ENCODE measurements around the gene IRAK2. TPM values are rescaled to one million over a fixed set of nuclear protein-coding genes. Genes with fewer than 3 reads are reported as not detected.
A peak's percentile ranks its signal among the peaks of the same experiment; 100 is the strongest.

The IRAK2 gene
- total RNA-seq, 1 donor from 2014 or later, result 0.26 TPM

- Mint-ChIP-seq H3K27me3 (ENCODE audit: insufficient read depth, low read depth) (peaks cover 5% of the 10 kb centered on the region), H3K4me3 (no peak overlapping the region), H3K9me3 (no peaks in the 10 kb centered on the region), H3K36me3 (no peaks in the 10 kb centered on the region), H3K27ac (no peak overlapping the region), H3K4me1 (peaks cover 9% of the 10 kb centered on the region)
- no peaks in the 10 kb centered on the region for H3K9me3 ChIP-seq (ENCODE audit: low read depth)
- no peaks in the 10 kb centered on the region for H3K36me3 ChIP-seq
- H3K79me2 ChIP-seq (ENCODE audit: low read depth), result no peaks in the 10 kb centered on the region
- H4K20me1 ChIP-seq (ENCODE audit: low read depth), result no peaks in the 10 kb centered on the region
- no peak overlapping the region for H3K4me3 ChIP-seq
- TF ChIP-seq CTCF (IDR thresholded peaks at IDR 0.05) (no peak), EZH2phosphoT487 (IDR thresholded peaks at IDR 0.05) (no peak)
- no peak overlapping the region for H2AFZ ChIP-seq (replicated peaks)
- H3K4me2 ChIP-seq, result no peak overlapping the region
- H3K4me1 ChIP-seq, result no peaks in the 10 kb centered on the region
- H3K27ac ChIP-seq, result no peak overlapping the region
- H3F3A ChIP-seq (ENCODE audit: low read depth), result no peaks in the 10 kb centered on the region
- DNase-seq (ENCODE audit: low spot score), result no peak
- H3K9ac ChIP-seq, result no peak overlapping the region
- H3K27me3 ChIP-seq, result no peaks in the 10 kb centered on the region
These were observed 14.2 kb downstream of the IRAK2 start for GRCh38 chr3:10178892-10179291.

- H3K9ac ChIP-seq, result no peak overlapping the region
- H3K4me1 Mint-ChIP-seq, result peaks cover 11% of the 10 kb centered on the region
- DNase-seq (ENCODE audit: low spot score), result no peak
- H3K79me2 ChIP-seq (ENCODE audit: low read depth), result no peaks in the 10 kb centered on the region
- H3K36me3 ChIP-seq, result no peaks in the 10 kb centered on the region
- no peaks in the 10 kb centered on the region for H3K27me3 ChIP-seq
- no peak overlapping the region for H3K4me3 Mint-ChIP-seq
- no peaks in the 10 kb centered on the region for H3K9me3 Mint-ChIP-seq
- H3K36me3 Mint-ChIP-seq, result no peaks in the 10 kb centered on the region
- H3K4me2 ChIP-seq, result no peak overlapping the region
- H3K27ac ChIP-seq, result no peak overlapping the region
- H3K4me3 ChIP-seq, result no peak overlapping the region
- no peaks in the 10 kb centered on the region for H4K20me1 ChIP-seq (ENCODE audit: low read depth)
- peak overlapping the region; percentile 33 for H3K27ac Mint-ChIP-seq
- no peaks in the 10 kb centered on the region for H3K9me3 ChIP-seq (ENCODE audit: low read depth)
- TF ChIP-seq EZH2 (IDR thresholded peaks at IDR 0.05) (no peak), EZH2phosphoT487 (IDR thresholded peaks at IDR 0.05) (no peak), CTCF (IDR thresholded peaks at IDR 0.05) (no peak)
- no peaks in the 10 kb centered on the region for H3K4me1 ChIP-seq
- peaks cover 7% of the 10 kb centered on the region for H3K27me3 Mint-ChIP-seq (ENCODE audit: insufficient read depth, low read depth)
- H3F3A ChIP-seq (ENCODE audit: low read depth), result no peaks in the 10 kb centered on the region
- H2AFZ ChIP-seq (replicated peaks), result no peak overlapping the region
These were observed 15.6 kb downstream of the IRAK2 start for GRCh38 chr3:10180289-10180688.

GRCh38 chr3:10180738-10181295 lies 16.1 kb downstream of the IRAK2 start:
- H3K36me3 Mint-ChIP-seq, result no peaks in the 10 kb centered on the region
- peak overlapping the region; percentile 86 for H3K27ac Mint-ChIP-seq
- no peak overlapping the region for H3K9ac ChIP-seq

More at GRCh38 chr3:10180738-10181295, 16.1 kb downstream of the IRAK2 start:
- Histone ChIP-seq H4K20me1 (ENCODE audit: low read depth) (no peaks in the 10 kb centered on the region), H3K27me3 (no peaks in the 10 kb centered on the region), H3K9me3 (ENCODE audit: low read depth) (no peaks in the 10 kb centered on the region), H3K36me3 (no peaks in the 10 kb centered on the region), H3K79me2 (ENCODE audit: low read depth) (no peaks in the 10 kb centered on the region), H3K4me1 (no peaks in the 10 kb centered on the region), H2AFZ (replicated peaks) (no peak overlapping the region), H3F3A (ENCODE audit: low read depth) (no peaks in the 10 kb centered on the region), H3K4me2 (no peak overlapping the region), H3K4me3 (no peak overlapping the region), H3K27ac (no peak overlapping the region)
- H3K4me3 Mint-ChIP-seq, result no peak overlapping the region
- peaks cover 12% of the 10 kb centered on the region for H3K4me1 Mint-ChIP-seq
- H3K27me3 Mint-ChIP-seq (ENCODE audit: insufficient read depth, low read depth), result peaks cover 7% of the 10 kb centered on the region
- no peak for DNase-seq (ENCODE audit: low spot score)
- TF ChIP-seq EZH2 (IDR thresholded peaks at IDR 0.05) (no peak), CTCF (IDR thresholded peaks at IDR 0.05) (no peak), EZH2phosphoT487 (IDR thresholded peaks at IDR 0.05) (no peak)
- no peaks in the 10 kb centered on the region for H3K9me3 Mint-ChIP-seq
